ENCODE data around the gene UGT1A3.

The UGT1A3 gene

GRCh38 chr2:233761040-233761769, 32.4 kb downstream of the UGT1A3 start:
- no peak for DNase-seq

GRCh38 chr2:233764264-233764663, 35.4 kb downstream of the UGT1A3 start:
- DNase-seq = no peak

GRCh38 chr2:233764761-233765160, 35.9 kb downstream of the UGT1A3 start:
- no peak for DNase-seq

GRCh38 chr2:233766416-233766815, 37.6 kb downstream of the UGT1A3 start:
- DNase-seq = no peak

GRCh38 chr2:233768076-233768475, 39.2 kb downstream of the UGT1A3 start:
- DNase-seq = no peak

- no peak for DNase-seq
These were observed 40.4 kb downstream of the UGT1A3 start for GRCh38 chr2:233769260-233769659.

GRCh38 chr2:233772153-233772552, 43.3 kb downstream of the UGT1A3 start:
- DNase-seq = no peak

- DNase-seq = no peak
These were observed 43.7 kb downstream of the UGT1A3 start for GRCh38 chr2:233772583-233772982.

GRCh38 chr2:233773854-233774253, 45.0 kb downstream of the UGT1A3 start:
- DNase-seq = no peak

GRCh38 chr2:233775414-233775813, 46.6 kb downstream of the UGT1A3 start:
- DNase-seq = no peak

GRCh38 chr2:233778030-233778429, 49.2 kb downstream of the UGT1A3 start, which contains the start of gene MROH2A:
TSS of gene MROH2A (plus strand) at chr2:233778330. CDS start at chr2:233779359, 1,029 bp downstream.
- no peak for DNase-seq

GRCh38 chr2:233779722-233780121, 50.9 kb downstream of the UGT1A3 start:
- DNase-seq = no peak

- no peak for DNase-seq
These were observed 51.9 kb downstream of the UGT1A3 start for GRCh38 chr2:233780771-233781170.

GRCh38 chr2:233789554-233789953, 60.7 kb downstream of the UGT1A3 start:
- no peak for DNase-seq

GRCh38 chr2:233791151-233791882, 62.5 kb downstream of the UGT1A3 start:
- DNase-seq = no peak

- no peak for DNase-seq
These were observed 63.1 kb downstream of the UGT1A3 start for GRCh38 chr2:233791883-233792329.

- DNase-seq = no peak
These were observed 63.9 kb downstream of the UGT1A3 start for GRCh38 chr2:233792720-233793119.

GRCh38 chr2:233793465-233794127, 64.8 kb downstream of the UGT1A3 start:
- no peak for DNase-seq

GRCh38 chr2:233794128-233794658, 65.4 kb downstream of the UGT1A3 start:
- no peak for DNase-seq

- no peak for DNase-seq
These were observed 66.9 kb downstream of the UGT1A3 start for GRCh38 chr2:233795735-233796171.

GRCh38 chr2:233796254-233796653, 67.4 kb downstream of the UGT1A3 start:
- no peak for DNase-seq

GRCh38 chr2:233798335-233799086, 69.7 kb downstream of the UGT1A3 start:
- DNase-seq = no peak

Data from stimulated activated naive CD4-positive, alpha-beta T cell treated with Interleukin-2 at 50 U/mL for 16 hours (primary cell).